ENCODE results near the gene CORO2A.

Gene CORO2A

DNA sequence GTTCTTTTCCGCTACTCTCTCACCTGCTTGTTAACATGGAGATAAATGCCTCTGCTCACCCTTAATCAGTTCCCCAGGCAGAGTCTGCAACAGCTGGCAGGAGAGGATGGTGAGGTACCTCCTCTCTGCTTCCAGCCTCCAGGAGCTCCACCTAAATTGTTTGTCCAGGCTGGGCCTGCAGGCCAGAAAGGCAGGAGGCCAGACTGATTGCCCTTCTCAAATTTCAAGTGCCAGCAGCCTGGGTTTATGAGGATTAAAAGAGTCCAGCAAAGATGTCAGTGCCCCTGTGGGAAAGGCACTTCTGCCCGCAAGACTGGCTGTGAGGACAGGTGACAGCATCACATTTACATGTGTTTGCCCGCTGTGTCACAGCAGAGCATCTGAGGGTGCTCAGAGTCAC, 19.8 kb downstream of the CORO2A start:
- no peak overlapping the region for H3K4me3 ChIP-seq (ENCODE audit: low read depth, low read length)
- TF ChIP-seq, protein P1, sequence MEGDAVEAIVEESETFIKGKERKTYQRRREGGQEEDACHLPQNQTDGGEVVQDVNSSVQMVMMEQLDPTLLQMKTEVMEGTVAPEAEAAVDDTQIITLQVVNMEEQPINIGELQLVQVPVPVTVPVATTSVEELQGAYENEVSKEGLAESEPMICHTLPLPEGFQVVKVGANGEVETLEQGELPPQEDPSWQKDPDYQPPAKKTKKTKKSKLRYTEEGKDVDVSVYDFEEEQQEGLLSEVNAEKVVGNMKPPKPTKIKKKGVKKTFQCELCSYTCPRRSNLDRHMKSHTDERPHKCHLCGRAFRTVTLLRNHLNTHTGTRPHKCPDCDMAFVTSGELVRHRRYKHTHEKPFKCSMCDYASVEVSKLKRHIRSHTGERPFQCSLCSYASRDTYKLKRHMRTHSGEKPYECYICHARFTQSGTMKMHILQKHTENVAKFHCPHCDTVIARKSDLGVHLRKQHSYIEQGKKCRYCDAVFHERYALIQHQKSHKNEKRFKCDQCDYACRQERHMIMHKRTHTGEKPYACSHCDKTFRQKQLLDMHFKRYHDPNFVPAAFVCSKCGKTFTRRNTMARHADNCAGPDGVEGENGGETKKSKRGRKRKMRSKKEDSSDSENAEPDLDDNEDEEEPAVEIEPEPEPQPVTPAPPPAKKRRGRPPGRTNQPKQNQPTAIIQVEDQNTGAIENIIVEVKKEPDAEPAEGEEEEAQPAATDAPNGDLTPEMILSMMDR (IDR thresholded peaks at IDR 0.05; ENCODE audit: borderline replicate concordance, insufficient read depth, low read depth, low read length) = no peak

DNA sequence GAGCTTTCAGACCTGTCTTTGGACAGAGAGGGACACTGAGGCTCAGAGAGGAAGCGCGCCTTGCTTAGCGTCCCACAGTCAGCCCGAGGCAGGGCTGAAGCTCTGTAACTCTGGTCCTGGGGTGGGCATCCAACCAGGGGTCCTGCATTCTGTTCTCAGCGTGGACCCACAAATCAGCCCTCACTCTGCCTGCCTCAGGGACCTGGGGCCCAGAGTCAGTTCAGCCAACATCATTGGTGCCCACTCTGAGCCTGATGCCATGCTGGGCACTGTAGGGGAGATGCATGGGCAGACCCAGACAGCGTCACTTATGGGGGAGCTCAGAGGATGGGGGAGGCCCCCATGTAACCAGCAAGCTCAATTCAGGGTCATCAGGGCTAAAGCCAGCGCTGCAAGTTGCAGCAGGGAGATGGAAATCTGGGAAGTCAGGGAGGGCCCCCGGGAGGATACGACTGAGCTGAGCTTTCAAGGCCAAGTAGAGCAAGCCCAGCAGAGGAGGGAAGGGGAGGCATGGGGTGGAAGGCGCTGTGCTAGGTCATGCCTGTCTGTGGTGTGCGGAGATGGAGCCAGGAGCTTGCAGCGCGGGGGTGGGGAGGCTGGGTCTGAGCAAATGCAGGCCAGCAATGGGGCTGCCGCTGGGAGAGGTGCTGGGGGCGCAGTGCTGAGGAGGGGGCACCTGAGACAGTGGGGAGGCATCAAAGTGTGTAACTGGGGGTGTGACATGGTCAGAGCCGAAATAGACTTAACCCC, 21.1 kb downstream of the CORO2A start:
- H3K4me3 ChIP-seq (ENCODE audit: low read depth, low read length) = no peak overlapping the region
- TF ChIP-seq, protein P1 (IDR thresholded peaks at IDR 0.05; ENCODE audit: borderline replicate concordance, insufficient read depth, low read depth, low read length) = no peak

DNA sequence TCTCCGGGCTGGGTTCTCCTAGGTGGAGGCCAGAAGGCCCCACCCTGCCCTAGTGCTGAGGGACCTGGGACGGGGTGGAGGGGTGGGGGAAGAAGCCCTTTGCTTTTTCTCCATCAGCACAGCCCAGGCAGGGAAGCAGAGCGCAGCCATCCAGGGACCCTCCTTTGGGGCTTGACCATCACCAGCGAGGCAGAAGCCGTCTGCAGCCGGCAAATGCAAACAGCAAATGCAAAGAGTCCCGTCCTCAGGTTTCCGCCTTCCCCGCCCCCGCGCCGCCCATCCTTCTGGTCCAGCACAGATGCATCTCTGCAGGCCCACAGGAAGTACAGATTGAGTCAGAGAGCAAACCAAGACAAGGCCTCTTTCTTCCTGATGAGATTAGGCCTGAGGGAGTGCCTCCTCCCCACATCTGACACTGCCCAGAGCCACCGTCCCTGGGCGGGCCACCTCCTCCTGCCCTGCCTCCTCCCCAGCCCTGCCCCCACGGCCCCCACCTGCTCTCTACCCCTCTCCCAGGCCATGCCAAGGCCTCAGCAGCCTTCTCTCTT, 23.4 kb downstream of the CORO2A start:
- TF ChIP-seq, protein P1 (IDR thresholded peaks at IDR 0.05; ENCODE audit: borderline replicate concordance, insufficient read depth, low read depth, low read length) = no peak
- H3K4me3 ChIP-seq (ENCODE audit: low read depth, low read length) = no peak overlapping the region

DNA sequence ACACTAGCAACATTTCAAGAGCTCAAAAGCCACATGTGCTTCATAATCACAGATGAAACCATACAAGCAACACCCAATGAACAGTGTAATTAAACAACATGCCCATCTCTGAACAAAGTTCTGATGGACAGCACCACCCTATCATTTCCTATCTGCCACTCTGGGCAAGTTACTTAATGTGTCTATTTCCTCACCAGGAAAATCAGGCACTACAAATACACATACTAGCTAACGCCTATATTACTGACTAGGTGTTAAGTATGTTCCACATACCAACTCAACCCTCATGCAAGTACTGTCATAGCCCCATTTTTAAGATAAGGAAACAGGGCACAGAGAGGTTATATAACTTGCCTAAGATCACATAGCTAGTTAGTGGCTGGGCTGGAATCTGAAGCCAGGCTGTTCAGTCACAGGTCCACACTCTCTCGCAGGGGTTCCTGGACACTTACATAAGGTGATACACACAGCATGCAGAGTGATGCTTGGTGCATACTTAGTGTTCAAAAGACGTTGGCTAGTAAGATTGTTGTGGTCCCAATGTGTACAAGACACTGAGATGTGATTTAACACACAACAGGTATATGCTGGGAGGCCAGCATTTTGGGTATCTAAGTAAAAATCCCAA, 24.2 kb downstream of the CORO2A start:
- H3K4me3 ChIP-seq (ENCODE audit: low read depth, low read length) = no peak overlapping the region
- TF ChIP-seq, protein P1 (IDR thresholded peaks at IDR 0.05; ENCODE audit: borderline replicate concordance, insufficient read depth, low read depth, low read length) = no peak

DNA sequence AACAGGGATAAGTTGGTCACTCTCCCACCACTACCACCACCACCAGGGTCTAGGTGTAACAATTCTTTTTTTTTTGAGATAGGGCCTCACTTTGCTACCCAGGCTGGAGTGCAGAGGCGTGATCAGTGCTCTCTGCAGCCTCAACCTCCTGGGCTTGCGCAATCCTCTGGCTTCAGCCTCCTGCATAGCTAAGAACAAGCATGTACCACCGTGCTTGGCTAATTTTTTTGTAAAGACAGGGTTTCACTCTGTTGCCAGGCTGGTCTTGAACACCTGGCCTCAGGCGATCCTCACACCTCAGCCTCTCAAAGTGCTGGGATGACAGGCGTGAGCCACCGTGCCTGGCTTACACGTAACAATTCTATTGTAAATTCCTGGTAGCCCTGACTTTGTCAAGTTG, 27.5 kb downstream of the CORO2A start:
- TF ChIP-seq, protein P1 (IDR thresholded peaks at IDR 0.05; ENCODE audit: borderline replicate concordance, insufficient read depth, low read depth, low read length) = no peak

DNA sequence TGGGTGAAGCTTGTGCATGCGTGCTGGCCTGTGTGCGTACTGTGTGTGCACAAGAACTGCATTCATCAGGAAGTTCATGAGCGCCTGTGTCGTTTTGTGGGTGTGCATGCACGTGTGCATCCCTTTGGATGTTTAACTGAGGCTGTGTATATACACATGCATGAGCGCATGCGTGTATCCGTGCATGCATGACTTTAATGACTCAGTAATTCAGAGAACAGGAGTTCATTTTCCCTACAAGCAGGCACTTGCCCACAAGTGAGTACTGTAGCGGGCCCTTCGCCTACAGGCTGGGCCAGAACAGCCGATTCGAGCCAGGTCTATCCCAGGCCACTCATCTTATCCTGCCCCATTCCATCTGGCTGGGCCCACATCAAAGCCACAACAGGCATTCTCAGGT, 29.8 kb downstream of the CORO2A start:
- TF ChIP-seq, protein P1 (IDR thresholded peaks at IDR 0.05; ENCODE audit: borderline replicate concordance, insufficient read depth, low read depth, low read length) = no peak
- H3K4me3 ChIP-seq (ENCODE audit: low read depth, low read length) = no peak overlapping the region

More for the DNA sequence above, 27.5 kb downstream of the CORO2A start:
- H3K4me3 ChIP-seq (ENCODE audit: low read depth, low read length) = no peak overlapping the region

Measured in GM12875 (cell line).